HG03060 (cell line): ENCODE data around the gene MMEL1.

ENCODE experiments used
- ATAC-seq: cut with Tn5 transposase; IDR thresholded peaks from one replicate; pipeline ENCODE4 v1.9.1; 2021; ENCODE audit warnings: low read depth, moderate number of reproducible peaks; ENCODE audit not compliant: unreplicated experiment

MMEL1 gene

GRCh38 chr1:2606881-2607621 lies 25.8 kb downstream of the MMEL1 start:
- ATAC-seq: no peak

DNA sequence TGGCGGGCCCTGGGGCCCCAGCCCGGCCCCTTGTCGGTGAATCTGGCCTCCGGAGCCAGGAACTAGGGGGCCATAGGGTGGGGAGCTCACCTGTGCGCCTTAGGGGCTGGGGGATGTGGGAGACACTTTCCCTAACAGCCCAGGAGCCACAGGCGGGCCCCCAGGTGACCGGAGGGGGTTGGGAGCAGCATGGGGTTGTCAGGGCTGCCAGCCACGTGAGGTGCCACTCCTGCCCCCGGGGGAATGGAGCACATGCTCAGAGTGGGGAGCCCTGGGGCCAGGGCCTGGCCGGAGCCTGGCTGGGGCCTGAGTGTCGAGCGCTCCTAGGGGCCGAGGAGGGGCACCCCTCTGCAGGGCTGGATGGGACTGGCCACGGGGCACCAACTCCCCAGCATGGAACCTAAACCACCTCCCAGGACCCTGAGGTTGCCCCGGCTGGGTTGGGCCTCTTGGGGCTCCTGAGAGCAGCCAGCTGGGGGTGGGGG lies 26.4 kb downstream of the MMEL1 start:
- no peak for ATAC-seq

- no peak for ATAC-seq
These were observed 27.1 kb downstream of the MMEL1 start for GRCh38 chr1:2605509-2606395.

DNA sequence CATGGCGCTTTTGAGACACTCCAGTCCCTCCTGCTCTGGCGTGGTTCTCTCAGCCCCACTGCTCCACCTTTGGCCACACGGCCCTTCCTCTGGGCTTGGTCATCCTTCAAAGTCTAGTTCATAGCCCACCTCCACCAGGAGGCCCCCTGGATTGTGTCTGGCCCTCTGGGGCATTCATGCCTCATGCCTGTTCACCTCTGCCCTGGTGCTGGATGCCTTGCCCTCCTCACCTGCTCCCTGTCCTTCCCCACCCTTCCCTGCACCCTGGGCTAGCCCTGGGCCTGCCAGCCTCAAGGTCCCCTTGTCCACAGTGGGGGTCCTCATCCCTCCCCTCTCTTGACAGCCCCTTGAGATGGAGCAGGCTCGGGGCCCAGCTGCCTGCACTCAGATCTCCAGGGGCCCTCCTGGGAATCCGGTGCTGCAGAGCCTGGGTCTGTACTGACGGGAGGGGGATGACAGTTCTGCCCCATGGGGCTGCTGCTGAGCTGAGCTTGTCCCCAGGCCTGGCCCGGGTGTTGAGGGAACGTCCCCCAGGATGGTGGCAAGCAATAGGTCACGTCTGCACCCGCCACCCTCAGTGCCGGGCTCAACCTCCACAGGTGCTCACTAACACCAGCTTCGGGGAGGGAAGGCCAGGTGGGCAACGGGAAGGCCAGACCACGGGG lies 27.8 kb downstream of the MMEL1 start:
- ATAC-seq: no peak

DNA sequence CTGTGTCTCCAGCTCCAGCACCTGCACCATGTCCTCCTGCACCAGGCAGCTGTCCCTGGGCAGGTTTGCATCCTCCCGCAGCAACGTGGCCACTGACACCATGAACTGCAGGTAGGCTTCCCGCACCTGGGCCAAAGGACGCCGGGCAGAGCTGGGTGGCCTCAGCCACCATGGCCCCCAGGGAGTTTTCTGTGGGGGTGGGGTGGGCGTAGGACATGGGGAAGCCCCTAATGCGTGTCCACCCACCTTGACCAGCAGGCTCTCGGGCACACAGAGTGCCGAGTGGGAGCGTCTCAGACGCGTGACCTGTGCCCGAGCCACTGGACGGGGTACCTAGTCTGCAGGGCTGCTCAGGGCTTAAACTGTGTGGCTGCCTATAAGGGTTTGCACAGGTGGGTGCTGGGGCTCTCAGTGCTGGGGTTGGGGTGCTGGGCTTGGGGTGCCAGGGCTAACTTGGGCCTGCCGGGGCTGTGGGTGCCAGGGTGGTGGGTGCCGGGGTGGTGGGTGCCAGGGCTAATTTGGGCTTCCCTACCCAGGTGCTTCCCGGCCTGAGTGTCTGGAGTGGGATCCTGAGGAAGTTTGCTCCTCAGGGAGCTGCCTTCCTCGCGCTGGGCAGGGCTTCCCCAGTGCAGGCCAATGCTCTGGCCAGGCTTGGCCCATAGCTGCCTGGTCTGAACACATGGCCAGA lies 28.5 kb downstream of the MMEL1 start:
- ATAC-seq: no peak

DNA sequence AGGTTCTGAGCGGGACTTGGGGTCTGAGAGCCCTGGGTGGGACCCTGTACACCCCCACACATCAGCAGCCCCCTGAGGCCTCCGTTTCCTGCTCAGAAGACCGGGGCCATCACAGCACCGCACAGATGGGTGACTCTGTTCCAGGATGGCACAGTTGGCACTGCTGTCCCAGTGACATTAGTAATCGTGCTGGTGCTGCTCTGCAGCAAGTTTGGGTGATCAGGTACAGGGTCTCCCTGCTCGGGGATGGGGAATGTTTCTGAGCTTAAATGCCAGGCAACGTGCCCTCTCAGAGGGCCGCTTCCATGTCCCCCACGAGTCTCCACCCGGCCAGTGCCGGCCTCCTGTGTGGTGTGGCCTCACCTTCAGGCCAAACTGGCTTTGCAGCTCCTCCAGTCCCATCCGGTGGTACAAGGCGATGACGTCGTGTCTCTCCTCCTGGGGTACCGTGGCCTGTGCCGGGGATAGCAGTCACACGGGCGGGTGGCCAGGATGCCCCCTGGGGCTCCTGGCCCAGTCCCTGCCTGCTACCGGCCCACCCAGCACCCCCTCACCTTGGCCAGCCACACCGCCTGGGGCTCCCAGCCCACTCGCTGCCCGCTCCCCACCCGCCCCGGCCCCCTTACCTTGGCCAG lies 29.2 kb downstream of the MMEL1 start:
- no peak for ATAC-seq

- ATAC-seq: no peak
These were observed 29.8 kb downstream of the MMEL1 start for GRCh38 chr1:2602866-2603520.

DNA sequence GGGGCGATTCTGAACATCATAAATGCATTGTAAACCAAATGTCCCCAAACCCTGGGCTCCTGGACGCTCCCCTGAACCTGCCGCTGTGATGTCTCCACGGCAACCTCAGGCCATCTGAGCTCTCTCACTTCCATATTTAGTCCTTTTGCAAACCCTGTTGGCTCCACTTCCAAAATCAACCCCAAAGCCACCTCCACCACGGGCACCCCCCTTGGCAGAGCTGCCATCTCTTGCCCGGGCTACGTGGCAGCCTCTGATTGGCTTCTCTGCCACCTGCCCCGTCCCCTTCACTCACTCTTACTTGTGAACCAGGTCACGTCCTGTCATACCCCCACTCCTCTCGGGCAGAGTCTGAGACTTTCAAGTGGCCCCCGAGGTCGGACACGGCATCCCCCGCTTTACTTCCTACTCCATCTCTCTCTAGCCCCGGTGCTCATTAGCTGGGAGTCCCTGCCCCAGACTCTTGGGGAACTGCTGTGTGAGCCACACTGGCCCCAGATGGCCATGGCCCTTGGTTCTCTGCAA lies 30.4 kb downstream of the MMEL1 start:
- ATAC-seq: no peak

DNA sequence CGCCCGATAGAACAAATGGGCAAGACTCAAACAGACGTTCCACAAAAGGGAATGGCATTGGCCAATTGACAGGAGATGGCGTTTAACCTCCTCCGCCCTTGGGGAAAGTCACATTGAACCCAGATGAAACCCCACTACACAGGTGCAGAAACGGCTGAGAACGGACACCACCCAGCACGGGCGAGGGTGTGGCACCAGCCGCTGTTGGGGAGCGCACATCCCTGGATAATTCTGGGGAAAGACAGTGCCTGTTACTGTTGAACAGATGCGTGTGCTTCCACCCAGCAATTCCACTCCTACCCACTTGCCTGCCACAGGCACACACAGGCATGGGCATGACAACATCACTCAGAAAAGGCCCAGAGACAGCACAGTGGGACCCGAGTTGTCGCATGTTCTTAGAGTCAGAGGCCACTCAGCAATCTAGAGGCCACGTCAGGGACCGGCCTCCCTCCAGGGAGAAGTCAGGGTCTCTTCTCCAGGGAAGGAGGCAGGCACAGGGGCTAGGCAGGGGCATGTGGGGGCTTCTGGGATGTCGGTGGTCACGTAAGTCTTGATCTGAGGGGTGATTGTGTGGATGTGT lies 31.0 kb downstream of the MMEL1 start:
- no peak for ATAC-seq

GRCh38 chr1:2598329-2598931 lies 34.4 kb downstream of the MMEL1 start:
- ATAC-seq: no peak

DNA sequence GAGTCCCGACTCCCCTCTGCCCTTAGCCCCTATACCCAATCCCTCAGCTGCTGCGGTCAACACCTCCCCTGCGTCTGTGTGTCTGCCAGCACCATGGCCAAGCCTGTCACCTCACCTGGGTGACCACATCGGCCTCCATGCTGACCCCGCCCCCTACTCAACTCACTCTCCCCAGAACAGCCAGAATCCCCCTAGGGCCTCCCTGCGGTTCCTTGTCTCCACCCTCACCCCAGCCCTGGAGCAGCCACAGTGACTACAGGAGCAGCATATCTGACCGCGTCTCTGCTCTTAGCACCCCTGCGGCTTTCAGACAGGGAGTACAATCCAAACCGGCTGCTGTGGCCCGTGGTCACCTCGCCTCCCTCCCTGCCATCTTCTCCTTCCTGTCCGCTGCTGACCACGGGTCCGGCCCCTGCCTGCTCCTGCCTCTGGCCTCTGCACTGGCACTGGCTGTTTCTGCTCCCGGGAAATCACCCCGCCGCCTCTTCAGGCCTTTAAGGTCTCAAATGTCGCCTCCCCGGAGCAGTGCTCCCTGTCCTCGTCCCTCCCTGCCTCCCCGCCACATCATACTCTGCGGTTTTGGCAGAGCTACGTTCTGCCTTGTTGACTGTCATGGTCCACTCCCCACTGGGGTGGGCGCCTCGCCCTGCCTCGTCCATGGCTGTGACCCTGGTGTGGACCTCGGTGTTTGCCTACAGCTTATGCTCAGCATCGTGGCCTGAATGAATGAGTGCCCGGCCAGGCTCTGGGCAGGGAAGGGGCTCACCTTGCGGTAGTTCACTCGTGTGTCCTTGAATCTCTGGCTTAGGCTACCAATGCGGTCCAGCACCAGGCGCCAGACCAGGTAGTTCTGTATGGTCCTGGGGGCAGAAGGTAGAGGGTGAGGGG lies 35.1 kb downstream of the MMEL1 start:
- no peak for ATAC-seq

GRCh38 chr1:2596530-2597333 lies 36.1 kb downstream of the MMEL1 start:
- no peak for ATAC-seq

GRCh38 chr1:2595812-2596529 lies 36.8 kb downstream of the MMEL1 start:
- no peak for ATAC-seq

DNA sequence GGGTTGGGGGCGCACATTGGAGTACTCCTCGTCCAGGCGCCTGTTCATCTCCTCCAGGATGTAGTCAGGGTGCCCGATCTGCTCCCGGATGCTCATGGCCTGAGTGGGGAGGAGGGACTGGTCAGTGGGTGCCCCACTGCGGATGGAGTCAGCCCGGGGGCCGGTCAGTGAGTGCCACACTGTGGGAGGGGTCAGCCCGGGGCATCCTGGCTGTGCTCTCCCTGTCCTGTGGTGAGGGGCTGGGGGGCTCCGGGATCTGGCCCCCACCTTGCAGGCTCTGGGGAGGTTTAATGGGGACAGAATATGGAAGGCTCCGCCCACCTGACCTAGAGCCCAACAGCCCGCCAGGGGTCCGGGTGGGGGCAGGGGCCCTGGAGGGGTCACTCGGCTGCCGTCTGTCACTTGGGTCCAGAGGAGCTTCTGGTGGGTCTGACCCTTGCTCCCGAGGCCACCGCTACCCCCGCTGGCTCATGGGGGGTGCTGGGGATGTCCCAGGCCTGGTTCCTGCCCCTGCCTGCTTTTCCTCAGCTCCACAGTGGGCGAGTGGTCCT lies 37.5 kb downstream of the MMEL1 start:
- ATAC-seq: no peak

- no peak for ATAC-seq
These were observed 38.1 kb downstream of the MMEL1 start for GRCh38 chr1:2594641-2595131.
